Neural cell (in vitro differentiated cells): ENCODE results near the gene AADAT.

Experiments
- EP300 ChIP-seq: fragments of 450-650 bp; conservative IDR thresholded peaks from 2 replicates; pipeline ENCODE4 v1.6.1; 2014; ENCODE audit warnings: antibody characterized with exemption, mild to moderate bottlenecking, moderate library complexity; ENCODE audit not compliant: poor library complexity, severe bottlenecking
- TAF1 ChIP-seq: IDR thresholded peaks from 2 replicates; pipeline ENCODE4 v1.6.1; 2012; ENCODE audit warnings: low read depth
- TF ChIP-seq, protein P1 (sequence below): IDR thresholded peaks from 2 replicates; pipeline ENCODE4 v1.6.1; 2012; ENCODE audit warnings: borderline replicate concordance
- TF ChIP-seq, protein P2 (sequence below): fragments of 450-650 bp; IDR thresholded peaks from 2 replicates; pipeline ENCODE4 v1.5.1; 2014; ENCODE audit warnings: antibody characterized with exemption, mild to moderate bottlenecking, moderate library complexity; ENCODE audit not compliant: poor library complexity, severe bottlenecking

DNA sequence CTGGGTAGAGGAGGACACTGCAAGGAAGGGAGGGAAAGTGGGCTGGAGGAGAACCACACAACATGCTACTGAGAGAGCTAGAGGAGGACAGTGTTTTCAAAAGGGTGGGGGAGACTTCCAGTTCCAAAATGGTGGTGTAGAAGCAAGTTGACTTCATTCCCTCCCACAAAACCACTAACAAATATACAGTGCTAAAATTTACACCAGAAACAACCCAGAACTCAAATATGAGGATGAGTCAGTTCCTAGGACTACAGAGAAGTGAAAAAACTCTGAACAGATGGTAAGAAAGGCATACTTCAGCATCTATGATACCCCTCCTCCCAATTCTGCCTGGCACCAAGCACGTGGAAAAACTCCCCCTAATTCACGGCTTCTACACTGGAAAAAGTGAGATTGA is 9.8 kb downstream of the AADAT start:
- TF ChIP-seq, protein P1, sequence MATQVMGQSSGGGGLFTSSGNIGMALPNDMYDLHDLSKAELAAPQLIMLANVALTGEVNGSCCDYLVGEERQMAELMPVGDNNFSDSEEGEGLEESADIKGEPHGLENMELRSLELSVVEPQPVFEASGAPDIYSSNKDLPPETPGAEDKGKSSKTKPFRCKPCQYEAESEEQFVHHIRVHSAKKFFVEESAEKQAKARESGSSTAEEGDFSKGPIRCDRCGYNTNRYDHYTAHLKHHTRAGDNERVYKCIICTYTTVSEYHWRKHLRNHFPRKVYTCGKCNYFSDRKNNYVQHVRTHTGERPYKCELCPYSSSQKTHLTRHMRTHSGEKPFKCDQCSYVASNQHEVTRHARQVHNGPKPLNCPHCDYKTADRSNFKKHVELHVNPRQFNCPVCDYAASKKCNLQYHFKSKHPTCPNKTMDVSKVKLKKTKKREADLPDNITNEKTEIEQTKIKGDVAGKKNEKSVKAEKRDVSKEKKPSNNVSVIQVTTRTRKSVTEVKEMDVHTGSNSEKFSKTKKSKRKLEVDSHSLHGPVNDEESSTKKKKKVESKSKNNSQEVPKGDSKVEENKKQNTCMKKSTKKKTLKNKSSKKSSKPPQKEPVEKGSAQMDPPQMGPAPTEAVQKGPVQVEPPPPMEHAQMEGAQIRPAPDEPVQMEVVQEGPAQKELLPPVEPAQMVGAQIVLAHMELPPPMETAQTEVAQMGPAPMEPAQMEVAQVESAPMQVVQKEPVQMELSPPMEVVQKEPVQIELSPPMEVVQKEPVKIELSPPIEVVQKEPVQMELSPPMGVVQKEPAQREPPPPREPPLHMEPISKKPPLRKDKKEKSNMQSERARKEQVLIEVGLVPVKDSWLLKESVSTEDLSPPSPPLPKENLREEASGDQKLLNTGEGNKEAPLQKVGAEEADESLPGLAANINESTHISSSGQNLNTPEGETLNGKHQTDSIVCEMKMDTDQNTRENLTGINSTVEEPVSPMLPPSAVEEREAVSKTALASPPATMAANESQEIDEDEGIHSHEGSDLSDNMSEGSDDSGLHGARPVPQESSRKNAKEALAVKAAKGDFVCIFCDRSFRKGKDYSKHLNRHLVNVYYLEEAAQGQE = no peak
- TF ChIP-seq EP300 (no peak), TAF1 (no peak)
- TF ChIP-seq, protein P2, sequence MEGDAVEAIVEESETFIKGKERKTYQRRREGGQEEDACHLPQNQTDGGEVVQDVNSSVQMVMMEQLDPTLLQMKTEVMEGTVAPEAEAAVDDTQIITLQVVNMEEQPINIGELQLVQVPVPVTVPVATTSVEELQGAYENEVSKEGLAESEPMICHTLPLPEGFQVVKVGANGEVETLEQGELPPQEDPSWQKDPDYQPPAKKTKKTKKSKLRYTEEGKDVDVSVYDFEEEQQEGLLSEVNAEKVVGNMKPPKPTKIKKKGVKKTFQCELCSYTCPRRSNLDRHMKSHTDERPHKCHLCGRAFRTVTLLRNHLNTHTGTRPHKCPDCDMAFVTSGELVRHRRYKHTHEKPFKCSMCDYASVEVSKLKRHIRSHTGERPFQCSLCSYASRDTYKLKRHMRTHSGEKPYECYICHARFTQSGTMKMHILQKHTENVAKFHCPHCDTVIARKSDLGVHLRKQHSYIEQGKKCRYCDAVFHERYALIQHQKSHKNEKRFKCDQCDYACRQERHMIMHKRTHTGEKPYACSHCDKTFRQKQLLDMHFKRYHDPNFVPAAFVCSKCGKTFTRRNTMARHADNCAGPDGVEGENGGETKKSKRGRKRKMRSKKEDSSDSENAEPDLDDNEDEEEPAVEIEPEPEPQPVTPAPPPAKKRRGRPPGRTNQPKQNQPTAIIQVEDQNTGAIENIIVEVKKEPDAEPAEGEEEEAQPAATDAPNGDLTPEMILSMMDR = no peak
